Measurements from ENCODE around the gene POMT2.
"Not testable (repeated sequence)": the region's sequence is repeated elsewhere in the genome, so short reads cannot be mapped to it uniquely, and the experiment has no call there.

The POMT2 gene

DNA sequence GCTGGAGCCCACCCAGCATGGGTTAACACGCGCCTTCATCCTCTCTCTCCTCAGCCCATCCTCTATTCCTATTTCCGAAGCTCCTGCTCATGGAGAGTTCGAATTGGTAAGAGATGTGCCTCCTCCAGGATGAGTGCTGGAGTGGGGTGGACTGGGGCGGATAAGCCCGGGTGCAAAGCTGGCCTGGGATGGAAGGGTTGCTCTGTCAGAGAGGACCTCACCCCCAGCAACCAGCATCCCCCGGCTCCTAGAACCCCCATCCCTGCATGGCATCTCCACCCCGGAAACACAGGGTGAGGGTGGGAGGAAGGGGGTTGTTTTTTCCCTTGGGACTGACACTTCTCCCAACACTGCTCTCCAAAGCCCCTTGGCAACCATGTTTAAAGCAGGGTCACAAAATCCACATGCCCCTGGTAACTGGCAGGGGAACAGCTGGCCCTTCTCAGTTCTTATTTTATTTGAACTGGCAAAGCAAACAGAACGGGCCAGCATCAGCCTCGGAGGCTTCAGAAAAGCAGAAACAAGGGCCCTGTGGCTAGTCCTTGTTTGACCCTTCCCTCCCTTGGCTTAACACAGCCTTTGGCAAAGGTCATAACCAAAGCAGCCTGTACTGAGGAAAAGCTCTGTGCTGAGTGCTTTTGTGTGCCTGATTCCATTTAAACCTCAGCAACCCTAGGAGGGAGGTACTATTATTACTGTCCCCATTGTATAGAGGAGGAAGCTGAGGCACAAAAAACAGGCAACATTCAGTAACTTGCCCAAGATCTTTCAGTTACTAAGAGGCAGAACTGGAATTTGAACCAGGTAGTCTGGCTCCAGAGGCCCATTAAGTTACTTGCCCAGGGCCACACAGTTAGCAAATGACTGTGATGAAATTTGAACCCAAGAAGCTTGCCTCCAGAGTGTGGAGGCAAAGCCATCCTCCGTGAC is 4.4 kb upstream of the POMT2 start:
- DNase-seq, result no peak

DNA sequence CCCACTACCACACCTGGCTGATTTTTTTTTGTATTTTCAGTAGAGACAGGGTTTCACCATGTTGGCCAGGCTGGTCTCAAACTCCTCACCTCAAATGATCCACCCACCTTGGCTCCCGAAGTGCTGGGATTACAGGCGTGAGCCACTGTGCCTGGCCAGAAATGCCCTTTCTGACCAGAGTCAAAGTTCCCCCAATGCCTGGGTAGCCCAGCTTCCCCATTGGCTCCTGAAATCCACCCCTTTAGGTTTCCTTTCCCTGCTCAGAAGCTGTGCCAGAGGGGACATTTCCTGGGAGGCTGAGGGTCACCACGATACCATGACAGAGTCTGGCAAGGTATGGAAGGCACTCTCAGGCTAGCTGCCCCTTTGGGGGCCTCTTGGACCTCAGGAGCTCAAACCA is 3.6 kb upstream of the POMT2 start:
- DNase-seq, result no peak

DNA sequence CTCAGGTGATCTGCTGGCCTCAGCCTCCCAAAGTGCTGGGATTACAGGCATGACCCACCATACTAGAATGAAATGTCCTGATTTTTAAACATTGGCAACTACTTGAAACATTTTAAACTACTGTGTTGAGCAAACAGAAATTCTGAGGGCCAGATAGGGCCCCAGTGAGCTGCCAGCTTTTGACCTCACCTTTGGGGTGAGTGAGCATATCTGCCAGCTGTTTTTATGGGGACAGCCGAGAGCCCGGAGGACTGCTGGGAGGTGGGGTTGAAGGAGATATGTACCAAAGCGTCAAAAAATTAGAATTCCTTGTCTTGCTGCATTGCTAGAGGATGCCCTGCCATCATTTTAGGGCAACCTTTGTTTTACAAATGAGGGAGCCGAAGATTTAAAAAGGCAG is 2.9 kb upstream of the POMT2 start:
- no peak for DNase-seq

DNA sequence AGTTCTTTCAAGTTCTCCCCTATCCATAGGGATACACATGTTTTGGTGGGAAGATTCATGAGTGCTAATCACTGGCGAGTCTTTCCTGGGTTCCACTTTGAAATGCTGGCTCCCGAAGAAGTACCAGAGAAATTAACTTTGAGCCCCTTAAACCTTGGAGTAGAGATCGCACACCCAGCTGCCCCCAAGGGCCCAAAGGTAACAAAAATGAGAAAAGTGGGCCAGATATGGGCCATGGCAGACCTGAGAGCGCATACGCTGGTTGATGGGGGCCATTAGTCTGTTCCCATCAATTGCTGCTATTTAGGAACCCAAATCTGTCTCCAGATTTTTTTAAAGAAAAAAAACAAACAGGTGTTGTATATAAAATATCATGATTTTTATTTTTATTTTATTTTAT is 2.3 kb upstream of the POMT2 start:
- no peak for DNase-seq

DNA sequence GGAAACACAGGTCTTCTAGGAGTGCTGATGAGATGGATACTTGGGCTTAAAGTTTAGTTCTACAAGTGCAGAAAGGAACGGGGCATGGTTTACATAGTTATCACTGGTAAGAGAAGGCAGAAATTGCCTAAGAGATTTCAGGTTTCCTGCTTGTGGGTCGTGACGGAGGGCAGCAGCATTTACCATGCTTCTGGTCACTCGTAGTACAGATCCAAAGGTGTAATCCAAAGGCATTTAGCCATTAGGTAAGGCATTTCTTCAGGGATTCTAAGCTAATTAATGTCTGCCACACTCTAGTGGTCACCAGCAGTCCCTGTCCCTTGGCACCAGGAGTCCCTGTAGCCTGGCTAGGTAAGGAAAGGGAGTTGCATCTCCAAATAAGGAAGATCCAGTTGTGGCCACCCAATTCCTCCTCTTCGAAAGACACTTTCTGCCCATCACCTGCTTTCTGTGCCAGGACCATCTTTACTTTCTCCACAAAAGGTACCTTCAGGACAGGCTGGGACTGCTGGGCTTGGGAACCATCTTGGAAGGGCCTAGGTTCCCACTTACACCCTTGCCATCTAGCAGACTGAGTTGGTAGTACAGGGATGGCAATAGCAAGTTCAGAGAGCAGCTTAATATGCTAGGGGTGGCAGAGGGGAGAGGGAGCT is 1.7 kb upstream of the POMT2 start:
- peak; percentile 51 for DNase-seq

DNA sequence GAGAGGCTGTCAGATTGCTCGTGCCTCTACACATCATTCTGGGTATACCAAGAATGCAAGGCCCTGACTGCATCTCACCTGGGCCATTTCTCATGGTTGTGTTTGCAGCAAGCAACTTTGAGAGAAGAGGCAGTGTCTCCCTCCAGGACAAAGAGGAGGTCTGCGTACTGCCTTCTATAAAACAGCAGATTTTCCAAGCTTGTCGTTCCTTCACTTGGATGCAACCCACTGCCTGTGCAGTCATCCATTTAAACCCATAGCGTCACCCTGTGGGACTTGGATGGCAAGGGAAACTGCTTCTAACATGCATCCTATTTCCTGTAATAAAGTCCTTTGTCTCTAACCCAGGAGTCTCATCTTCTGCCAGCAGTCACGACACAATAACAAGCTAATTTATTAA is 1.3 kb downstream of the POMT2 start:
- DNase-seq, result no peak

DNA sequence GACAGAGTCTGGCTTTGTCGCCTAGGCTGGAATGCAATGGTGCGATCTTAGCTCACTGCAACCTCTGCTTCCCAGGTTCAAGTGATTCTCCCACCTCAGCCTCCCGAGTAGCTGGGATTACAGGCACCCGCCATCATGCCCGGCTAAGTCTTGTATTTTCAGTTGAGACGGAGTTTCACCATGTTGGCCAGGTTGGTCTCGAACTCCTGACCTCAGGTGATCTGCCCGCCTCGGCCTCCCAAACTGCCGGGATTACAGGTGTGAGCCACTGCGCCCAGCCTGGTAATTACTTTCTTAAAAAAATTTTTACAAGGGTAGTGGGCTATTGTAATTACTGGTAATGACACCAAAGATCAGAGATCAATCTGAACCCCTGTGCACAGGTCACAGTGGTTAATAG is 1.9 kb downstream of the POMT2 start:
- DNase-seq, result not testable (repeated sequence)

DNA sequence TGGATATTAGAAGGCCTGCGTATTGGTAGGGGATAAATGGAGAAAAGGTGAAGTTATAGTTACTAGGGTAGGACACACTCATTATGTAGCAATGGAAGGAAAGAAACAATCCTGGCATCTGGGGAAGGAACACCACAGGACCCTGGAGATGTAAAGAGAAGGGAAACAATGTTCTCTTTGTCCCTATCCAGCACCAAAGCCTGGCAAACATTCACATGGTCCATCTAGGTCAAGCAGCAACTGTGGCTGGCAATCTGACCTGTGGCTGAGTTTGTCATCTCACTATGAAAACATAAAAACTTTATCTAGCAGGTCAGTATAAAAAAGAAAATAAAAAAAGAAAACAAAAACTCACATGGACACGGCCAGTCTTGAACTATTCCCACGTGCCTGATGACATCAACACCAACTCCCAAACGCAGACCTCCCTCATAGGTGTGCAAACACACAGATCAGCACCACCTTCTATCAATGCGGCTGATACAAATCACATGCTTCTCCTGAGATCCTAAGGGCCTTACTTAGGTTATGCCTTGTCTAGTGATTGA is 2.6 kb downstream of the POMT2 start:
- no peak for DNase-seq

DNA sequence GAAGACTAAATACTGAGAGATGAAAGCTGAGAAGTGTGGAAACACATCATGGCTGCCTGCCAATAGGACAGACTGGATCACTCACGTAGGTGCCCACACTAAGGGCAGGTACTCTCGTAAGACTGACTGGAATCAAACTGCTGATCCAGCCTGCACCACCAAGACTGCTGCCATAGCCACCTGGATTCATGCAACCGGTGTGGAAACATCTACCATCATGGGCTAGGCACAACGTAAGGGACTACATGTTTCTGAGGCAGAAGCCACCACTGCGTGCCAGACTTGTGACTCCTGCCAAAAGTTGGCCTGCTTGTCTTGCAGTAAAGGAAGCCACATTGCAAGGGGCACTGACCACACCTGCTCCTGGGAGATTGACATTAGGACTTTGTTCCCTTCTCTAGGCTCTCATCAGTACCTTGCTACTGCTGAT is 3.8 kb downstream of the POMT2 start:
- DNase-seq, result no peak

DNA sequence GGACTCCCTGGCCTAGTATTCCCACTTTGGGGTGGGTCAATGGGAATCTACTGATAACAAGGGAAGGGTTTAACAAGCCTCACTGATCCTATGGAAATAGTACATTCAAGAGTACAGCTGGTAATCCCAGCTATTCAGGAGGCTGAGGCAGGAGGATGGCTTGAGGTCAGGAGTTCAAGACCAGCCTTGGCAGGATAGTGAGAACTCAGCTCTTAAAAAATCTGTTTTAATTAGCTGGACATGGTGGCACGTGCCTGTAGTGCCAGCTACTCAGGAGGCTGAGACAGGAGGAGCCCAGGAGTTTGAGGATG is 4.5 kb downstream of the POMT2 start:
- no peak for DNase-seq

DNA sequence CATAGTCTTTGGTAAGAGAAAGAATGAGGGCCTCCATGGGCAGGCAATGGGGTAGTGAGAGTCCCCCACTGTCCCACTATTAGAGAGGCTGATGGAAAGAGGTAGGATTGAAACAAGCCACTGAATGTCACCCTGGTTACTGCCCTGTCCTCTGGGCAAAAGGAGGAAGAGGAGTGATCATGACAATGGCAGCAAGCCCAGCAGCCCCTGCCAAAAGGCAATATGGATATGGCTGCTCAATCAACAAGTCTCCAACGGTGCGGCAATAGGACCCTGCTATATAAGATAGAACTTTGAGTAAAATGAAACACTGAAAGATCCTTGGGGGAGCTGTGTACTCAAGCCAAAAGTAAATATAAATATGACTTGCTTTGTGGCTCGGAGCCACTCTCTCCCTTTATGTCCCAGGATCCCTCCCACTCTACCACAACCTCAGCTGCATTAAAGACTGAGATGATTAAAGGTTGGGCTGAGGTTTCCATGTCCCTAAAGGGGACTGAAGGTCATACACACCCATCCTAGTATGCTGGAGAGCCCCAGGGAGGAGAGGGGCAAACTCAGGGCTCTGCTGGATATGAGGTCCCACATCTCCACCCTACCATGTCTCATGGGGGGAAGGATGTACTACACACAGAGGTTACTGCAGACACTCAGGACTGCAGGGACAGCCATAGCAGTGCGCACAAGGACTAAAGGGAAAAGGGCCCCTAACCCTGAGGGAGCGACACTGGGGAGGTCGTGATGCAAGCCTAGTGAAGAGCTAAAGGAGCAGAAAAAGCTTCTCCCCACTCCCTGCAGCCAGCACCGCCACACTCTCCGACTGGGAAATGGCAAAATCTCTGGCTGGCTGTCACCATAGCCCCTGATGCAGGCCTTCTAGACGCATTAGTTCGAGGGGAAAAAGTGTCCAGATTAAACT is 5.9 kb downstream of the POMT2 start:
- no peak for DNase-seq

DNA sequence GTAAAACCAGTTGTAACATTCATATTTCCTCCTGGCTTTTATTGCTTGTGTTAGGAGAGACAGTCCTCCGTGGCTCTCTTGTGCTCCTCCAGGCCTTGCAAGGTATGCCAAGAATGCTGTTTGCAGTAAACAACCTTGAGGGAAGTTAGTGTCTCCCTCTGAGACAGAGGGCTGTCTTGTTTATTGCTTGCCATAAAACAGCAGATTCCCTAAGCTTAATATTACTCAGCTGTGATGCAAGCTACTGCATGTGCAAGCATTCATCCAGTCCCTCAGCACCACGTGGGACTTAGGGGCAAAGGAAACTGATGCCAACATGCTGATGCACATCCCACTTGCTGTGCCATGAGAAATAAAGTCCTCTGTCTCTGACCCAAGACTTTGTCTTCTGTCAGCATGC is 6.6 kb downstream of the POMT2 start:
- DNase-seq, result no peak

DNA sequence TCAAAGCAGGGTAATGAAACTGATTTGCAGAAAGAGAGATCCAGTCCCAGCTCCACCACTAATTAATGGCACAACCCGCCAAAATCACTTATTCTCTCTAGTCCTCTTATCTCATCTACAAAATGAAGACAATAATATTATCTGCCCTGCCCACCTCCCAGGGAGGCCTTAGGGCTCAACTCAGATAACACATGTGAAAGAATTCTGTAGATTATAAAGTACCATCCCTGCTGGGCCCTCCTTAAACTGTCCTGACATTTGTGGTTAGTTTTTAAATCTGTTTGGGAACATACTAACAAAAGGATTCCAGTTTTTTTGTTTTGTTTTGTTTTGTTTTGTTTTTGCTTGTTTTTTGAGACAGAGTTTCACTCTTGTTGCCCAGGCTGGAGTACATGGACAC is 7.3 kb downstream of the POMT2 start:
- peak; percentile 47 for DNase-seq

DNA sequence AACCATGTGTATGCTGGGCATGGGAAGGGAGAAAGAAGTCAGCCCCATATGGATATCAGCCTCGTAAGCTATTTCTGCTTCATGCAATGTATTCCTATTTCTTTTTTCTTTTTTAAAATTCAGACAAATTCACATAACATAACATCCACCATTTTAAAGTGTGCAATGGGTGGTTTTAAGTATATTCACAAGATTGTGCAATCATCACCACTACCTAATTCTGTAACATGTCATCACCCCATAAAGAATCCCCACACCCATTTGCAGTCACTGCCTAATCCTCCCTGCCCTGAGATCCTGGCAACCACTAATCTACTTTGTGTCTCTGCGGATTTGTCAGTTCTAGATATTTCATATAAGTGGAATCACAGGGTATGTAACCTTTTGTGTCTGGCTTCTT is 9.5 kb downstream of the POMT2 start:
- DNase-seq, result no peak

DNA sequence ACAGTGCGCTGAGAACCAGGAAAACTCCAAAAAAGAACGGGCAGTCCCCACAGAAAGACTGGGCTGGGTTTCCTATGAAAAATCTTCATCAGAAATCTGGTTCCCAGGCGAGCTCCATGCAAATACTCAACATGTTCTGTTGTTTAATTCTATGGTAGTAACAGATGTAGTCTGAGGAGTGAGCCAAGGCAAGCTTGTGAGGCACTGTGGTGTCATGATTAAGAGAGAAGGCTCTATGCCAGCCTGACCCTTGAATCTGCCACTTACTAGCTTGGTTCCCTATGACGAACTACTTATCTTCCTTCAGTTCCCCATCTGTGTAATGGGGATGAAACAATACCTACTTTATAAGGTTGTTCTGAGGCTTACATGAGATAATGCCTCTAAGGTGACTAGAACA is 10.7 kb downstream of the POMT2 start:
- no peak for DNase-seq

DNA sequence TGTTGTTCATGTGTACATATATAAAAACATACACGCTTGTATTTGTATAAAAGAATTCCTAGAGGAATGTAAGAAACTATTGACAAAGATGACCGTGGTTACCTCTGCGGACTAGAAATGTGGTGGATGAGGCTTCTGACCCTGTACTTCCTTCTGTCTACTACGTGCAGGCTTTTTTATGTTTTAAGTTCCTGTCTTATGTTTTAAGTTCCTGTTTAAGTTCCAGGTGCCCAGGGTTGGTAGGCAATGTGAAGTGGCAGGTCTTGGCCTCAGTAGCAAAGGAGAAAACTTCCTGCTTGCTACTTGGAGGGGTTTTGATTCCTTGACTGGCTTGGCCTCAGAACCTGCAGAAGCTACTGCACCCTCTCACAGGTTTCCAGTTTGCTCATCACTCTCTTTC is 11.6 kb downstream of the POMT2 start:
- DNase-seq, result peak; percentile 59

DNA sequence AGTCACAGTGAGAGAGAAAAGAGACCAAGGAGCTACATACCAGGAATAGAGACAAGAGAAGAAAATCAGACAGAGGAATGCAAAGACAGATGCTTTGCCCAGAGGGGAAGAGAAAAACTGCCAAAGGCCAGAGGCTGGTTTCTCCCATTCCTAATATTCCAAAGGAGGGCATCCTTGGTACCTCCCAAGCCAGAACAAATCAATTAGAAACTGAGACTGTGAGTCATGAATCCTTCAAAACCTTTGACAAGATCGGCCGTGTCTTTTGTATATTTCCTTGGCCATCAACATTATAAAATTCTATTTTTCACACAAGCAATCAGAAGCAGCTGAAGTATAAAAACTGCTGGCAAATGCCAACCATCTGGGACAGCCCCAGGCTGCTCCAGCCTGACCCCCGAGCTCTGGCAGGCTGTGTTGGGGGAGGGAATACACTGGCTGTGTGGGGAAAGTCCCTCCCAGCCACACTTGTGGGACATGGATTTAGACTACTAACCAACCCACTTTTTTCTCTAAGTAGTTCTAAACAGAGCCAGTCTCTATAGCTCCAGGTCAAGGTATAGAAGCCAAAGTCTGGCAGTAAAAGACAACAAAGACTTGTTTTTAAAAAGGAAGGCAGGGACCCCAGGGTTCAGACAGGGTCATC is 13.7 kb downstream of the POMT2 start:
- no peak for DNase-seq

DNA sequence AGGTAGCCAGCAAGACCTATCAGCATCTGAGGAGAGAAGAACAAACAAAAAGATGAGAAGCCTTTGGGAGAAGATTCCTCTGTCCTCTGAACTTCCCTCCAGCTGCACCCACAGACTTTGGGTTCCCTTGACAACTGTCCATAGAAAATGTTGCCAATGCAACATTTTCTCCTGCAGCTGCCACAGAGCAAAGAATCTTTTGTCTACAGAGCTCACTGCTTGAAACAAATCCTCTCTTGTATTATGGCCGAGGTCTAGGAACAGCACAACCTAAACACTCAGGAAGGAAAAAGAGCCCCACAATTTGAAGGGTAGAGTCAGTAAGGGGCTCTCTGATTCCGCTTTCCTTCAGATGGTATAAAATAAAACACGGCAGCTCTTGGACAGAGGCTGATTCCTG is 14.3 kb downstream of the POMT2 start:
- no peak for DNase-seq

DNA sequence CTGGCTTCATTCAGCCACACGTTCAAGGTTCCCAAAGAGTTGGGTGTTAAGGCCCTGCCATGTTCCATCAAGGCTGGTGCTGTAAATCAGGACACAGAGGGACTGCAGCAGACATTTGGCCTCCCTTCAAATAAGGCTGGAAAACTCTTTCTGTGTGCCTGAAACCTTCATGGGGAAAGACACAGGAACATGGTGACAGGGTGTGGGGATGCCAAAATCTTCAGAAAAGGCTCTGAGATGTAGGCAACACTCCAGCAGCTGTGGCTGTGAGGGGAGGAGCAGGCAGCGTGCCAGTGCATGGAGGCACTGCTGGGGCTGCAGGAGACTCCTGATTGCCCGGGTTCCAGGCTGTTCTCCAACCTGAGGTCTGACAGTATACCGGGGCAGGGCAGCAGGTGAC is 15.0 kb downstream of the POMT2 start:
- no peak for DNase-seq

DNA sequence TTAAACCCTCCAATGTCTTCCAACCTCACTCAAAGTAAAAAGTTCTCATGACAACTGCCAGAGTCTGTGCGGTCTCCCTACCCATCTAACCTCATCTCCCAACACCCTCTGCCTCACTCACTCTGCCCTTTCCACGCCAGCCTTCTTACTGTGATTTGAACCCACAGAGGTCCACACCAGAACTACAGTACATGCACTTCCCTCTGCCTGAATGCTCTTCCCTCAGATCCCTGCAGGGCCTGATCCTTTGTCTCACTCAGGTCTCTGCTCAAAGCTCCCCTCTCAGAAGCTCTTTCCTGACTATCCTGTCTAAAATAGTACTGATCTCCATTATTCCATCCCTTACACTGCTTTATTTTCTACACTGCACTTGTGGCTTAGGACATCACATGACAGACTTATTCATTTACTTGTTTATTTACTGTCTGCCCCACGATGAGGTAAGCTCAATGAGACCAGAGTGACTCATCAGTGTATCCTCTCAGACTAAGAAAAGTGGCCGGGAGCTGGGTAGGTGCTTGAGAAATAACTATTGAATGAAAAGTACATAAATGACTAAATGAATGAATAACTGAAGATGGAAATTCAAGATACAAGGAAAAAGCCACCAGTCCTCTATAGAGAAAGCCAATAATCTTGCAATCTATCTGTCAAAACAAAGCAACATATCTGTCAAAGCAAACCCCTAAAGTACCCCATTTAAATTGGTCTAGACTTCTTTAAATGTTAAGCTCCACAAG is 17.1 kb downstream of the POMT2 start:
- peak; percentile 49 for DNase-seq

DNA sequence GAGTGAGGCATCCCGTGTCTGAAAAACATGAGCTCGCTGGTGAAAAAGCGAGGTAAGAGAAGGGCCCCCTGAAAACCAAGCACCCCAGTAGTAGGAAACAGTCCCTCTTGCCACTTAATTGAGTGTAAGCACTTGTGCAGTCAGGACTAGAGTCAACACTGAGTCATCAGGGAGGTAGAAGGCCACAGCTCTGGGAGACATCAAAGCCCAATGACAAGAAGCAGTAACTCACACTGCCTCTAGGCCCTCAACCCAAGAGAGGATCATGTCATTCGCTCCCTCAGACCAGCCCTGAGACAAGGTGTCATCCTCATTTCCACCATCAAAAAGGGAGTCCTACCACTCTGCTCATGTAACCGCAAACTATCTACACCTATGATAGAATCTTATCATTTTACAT is 17.8 kb downstream of the POMT2 start:
- no peak for DNase-seq

DNA sequence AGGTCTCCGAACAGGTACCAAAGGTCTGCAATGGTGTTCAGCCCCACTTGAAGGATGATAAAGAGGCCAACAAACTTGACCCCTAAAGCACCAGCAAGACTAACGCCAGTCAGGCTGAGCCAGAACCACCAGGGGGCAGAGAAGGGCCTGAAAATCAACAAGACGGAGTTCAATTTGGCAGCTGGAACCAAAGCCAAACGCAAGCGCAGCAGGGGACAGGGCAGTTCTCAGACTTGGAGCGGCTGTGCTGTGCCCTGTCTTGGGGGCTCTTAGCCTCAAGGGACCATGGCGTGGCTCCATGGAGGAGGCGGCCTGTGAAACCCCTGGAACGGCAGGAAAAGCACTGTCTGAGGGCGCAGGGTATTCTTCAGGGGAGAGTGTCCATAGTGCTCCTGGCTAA is 19.6 kb downstream of the POMT2 start:
- peak; percentile 90 for DNase-seq

Measured in hematopoietic multipotent progenitor cell treated with erythropoietin and hydrocortisone succinate and interleukin-3 and kit ligand, for 4 days (in vitro differentiated cells).